SK-N-SH (cell line): Measurements from ENCODE around the gene RNF167. TPM values are rescaled to one million over a fixed set of nuclear protein-coding genes. Genes with fewer than 3 reads are reported as not detected.

Source experiments
- CTCF ChIA-PET: fragments of 300-600, 350-600 bp; formaldehyde crosslinking; extraction: SDS; loops from one replicate; lab custom pipeline; 2021; lab: Yijun Ruan, JAX
- POLR2A ChIA-PET: fragments of 350-600 bp; sonication (Branson Sonifier 250); formaldehyde crosslinking; extraction: SDS; loops from one replicate; lab custom pipeline; 2020; ENCODE audit warnings: antibody characterized with exemption, inconsistent platforms; lab: Yijun Ruan, JAX
- DNase-seq: peaks from one replicate; pipeline ENCODE4 v3.0.0; 2012
- H2AFZ ChIP-seq: fragments of 200-600 bp; sonication (generic); 2 replicates; pipeline ENCODE4 v1.8.1; 2016; ENCODE audit warnings: antibody characterized with exemption, mild to moderate bottlenecking, low read depth
- H3F3A ChIP-seq: fragments of 200-600 bp; sonication (generic); replicated peaks from 2 replicates; pipeline ENCODE3; 2016; ENCODE audit warnings: antibody characterized with exemption, mild to moderate bottlenecking; ENCODE audit not compliant: insufficient read depth
- H3K27ac ChIP-seq, 2 experiments: fragments of 200-500 bp in 1 of 2; fragments of 200-600 bp in 1 of 2; sonication (Bioruptor generic) in 1 of 2; sonication (generic), shearing (Covaris generic) in 1 of 2; 2 replicates each; pipeline versions ENCODE4 v1.5.1 to v1.6.1; 2014 to 2016; ENCODE audit warnings: low read depth in 2 of 2, inconsistent platforms in 1 of 2, low read length in 1 of 2, mild to moderate bottlenecking in 1 of 2, mixed read lengths in 1 of 2
- H3K27me3 ChIP-seq: fragments of 200-600 bp; sonication (generic), shearing (Covaris generic); 2 replicates; pipeline ENCODE4 v1.6.1; 2016; ENCODE audit warnings: mixed run types; ENCODE audit not compliant: insufficient read depth
- H3K36me3 ChIP-seq, 2 experiments: fragments of 200-500 bp in 1 of 2; fragments of 200-600 bp in 1 of 2; sonication (Bioruptor generic) in 1 of 2; sonication (generic) in 1 of 2; replicated peaks in 1 of 2; 2 replicates each; pipeline versions ENCODE3 to v1.5.1; 2014 to 2016; ENCODE audit warnings: low read length in 1 of 2, mild to moderate bottlenecking in 1 of 2; ENCODE audit not compliant: insufficient read depth in 2 of 2, control insufficient read depth in 1 of 2
- H3K4me1 ChIP-seq, 2 experiments: fragments of 200-500 bp in 1 of 2; fragments of 200-600 bp in 1 of 2; sonication (Bioruptor generic) in 1 of 2; sonication (generic), shearing (Covaris generic) in 1 of 2; 2 replicates each; pipeline versions ENCODE4 v1.5.1 to v1.6.1; 2014 to 2016; ENCODE audit warnings: low read depth in 1 of 2, low read length in 1 of 2, mixed run types in 1 of 2; ENCODE audit not compliant: insufficient read depth in 2 of 2, control insufficient read depth in 1 of 2
- H3K4me2 ChIP-seq: fragments of 200-600 bp; sonication (generic), shearing (Covaris generic); 2 replicates; pipeline ENCODE4 v1.6.1; 2017; ENCODE audit warnings: mixed run types
- H3K4me3 ChIP-seq, 2 experiments: fragments of 200-500 bp in 1 of 2; fragments of 200-600 bp in 1 of 2; sonication (Bioruptor generic) in 1 of 2; sonication (generic), shearing (Covaris generic) in 1 of 2; 2 replicates each; pipeline versions ENCODE4 v1.5.1 to v1.8.1; 2014 to 2016; ENCODE audit warnings: low read depth in 2 of 2, inconsistent platforms in 1 of 2, low read length in 1 of 2, mild to moderate bottlenecking in 1 of 2, mixed read lengths in 1 of 2, moderate library complexity in 1 of 2
- H3K79me2 ChIP-seq: fragments of 200-600 bp; sonication (generic); 2 replicates; pipeline ENCODE4 v1.8.1; 2017; ENCODE audit warnings: mild to moderate bottlenecking; ENCODE audit not compliant: insufficient read depth
- H3K9ac ChIP-seq: fragments of 200-600 bp; sonication (generic); 2 replicates; pipeline ENCODE4 v1.6.1; 2017; ENCODE audit warnings: mixed run types
- H3K9me2 ChIP-seq: fragments of 200-600 bp; sonication (generic); 2 replicates; pipeline ENCODE4 v1.6.1; 2017; ENCODE audit warnings: mixed run types
- H3K9me3 ChIP-seq: fragments of 200-600 bp; sonication (generic); 2 replicates; pipeline ENCODE4 v1.6.1; 2017; ENCODE audit warnings: mixed run types, mild to moderate bottlenecking, moderate library complexity
- H4K20me1 ChIP-seq: fragments of 200-600 bp; sonication (generic); 2 replicates; pipeline ENCODE4 v1.6.1; 2017; ENCODE audit warnings: mild to moderate bottlenecking, mixed run types; ENCODE audit not compliant: insufficient read depth
- CHD2 ChIP-seq: fragments of 150-350 bp; IDR thresholded peaks from 2 replicates; pipeline ENCODE4 v1.6.1; 2018; ENCODE audit warnings: low read length; ENCODE audit not compliant: partially characterized antibody
- CTCF ChIP-seq: fragments of 200-600 bp; sonication (generic); IDR thresholded peaks from 2 replicates; pipeline ENCODE4 v1.6.1; 2017; ENCODE audit warnings: antibody characterized with exemption, mild to moderate bottlenecking, moderate library complexity
- EP300 ChIP-seq, 2 experiments: IDR thresholded peaks; 2 replicates each; pipeline versions ENCODE4 v1.4.0 to v1.6.1; 2012; ENCODE audit warnings: borderline replicate concordance in 1 of 2, low read depth in 1 of 2, low read length in 1 of 2
- EZH2phosphoT487 ChIP-seq: fragments of 200-600 bp; sonication (generic); IDR thresholded peaks from 2 replicates; pipeline ENCODE4 v1.6.1; 2017; ENCODE audit warnings: low read depth, mixed run types, mild to moderate bottlenecking, antibody characterized with exemption, moderate library complexity, borderline replicate concordance
- FOXM1 ChIP-seq: IDR thresholded peaks from 2 replicates; pipeline ENCODE4 v1.4.0; 2012; ENCODE audit warnings: low read depth, mild to moderate bottlenecking
- GABPA ChIP-seq: IDR thresholded peaks from 2 replicates; pipeline ENCODE4 v1.4.0; 2012; ENCODE audit warnings: low read depth, mild to moderate bottlenecking
- GATA2 ChIP-seq: sonication (generic); formaldehyde crosslinking; IDR thresholded peaks from 2 replicates; pipeline ENCODE4 v1.5.0; 2020; ENCODE audit warnings: mild to moderate bottlenecking, missing genetic modification reagents
- JUND ChIP-seq: IDR thresholded peaks from 2 replicates; pipeline ENCODE4 v1.4.0; 2012
- MEF2A ChIP-seq: IDR thresholded peaks from 2 replicates; pipeline ENCODE4 v1.4.0; 2012; ENCODE audit warnings: low read depth, borderline replicate concordance
- NFIC ChIP-seq: IDR thresholded peaks from 2 replicates; pipeline ENCODE4 v1.4.0; 2012; ENCODE audit warnings: borderline replicate concordance
- PBX3 ChIP-seq: IDR thresholded peaks from 2 replicates; pipeline ENCODE4; 2012
- POLR2AphosphoS5 ChIP-seq: IDR thresholded peaks from 2 replicates; pipeline ENCODE4 v1.6.1; 2012; ENCODE audit warnings: low read depth, low read length
- RAD21 ChIP-seq: IDR thresholded peaks from 2 replicates; pipeline ENCODE4 v1.6.1; 2012; ENCODE audit warnings: mild to moderate bottlenecking, low read length
- REST ChIP-seq: IDR thresholded peaks from 2 replicates; pipeline ENCODE4 v1.6.1; 2012; ENCODE audit warnings: mild to moderate bottlenecking, low read depth, low read length, moderate library complexity
- SMC3 ChIP-seq: IDR thresholded peaks from 2 replicates; pipeline ENCODE4 v1.6.1; 2012; ENCODE audit warnings: low read depth, low read length, improper control_type of control experiment
- TAF1 ChIP-seq: IDR thresholded peaks from 2 replicates; pipeline ENCODE4 v1.6.1; 2012; ENCODE audit warnings: low read depth, mild to moderate bottlenecking, low read length, moderate library complexity, borderline replicate concordance
- TCF12 ChIP-seq: IDR thresholded peaks from 2 replicates; pipeline ENCODE4 v1.4.0; 2012
- YY1 ChIP-seq: IDR thresholded peaks from 2 replicates; pipeline ENCODE4 v1.4.0; 2012; ENCODE audit warnings: low read depth, mild to moderate bottlenecking
- WGBS: methylation state at CpG from one replicate; pipeline ENCODE4 v1.1.6; 2017; ENCODE audit warnings: low lambda C conversion rate; 5-methylcytosine and 5-hydroxymethylcytosine counted together
- polyA plus RNA-seq, 3 experiments: library from polyadenylated mRNA; depleted of rRNA; stranded (reverse); fragments of >200 nt; gene quantifications; 2 replicates each; pipeline ENCODE4 v1.2.3, GENCODE V29; 2012

RNF167 gene
- polyA plus RNA-seq, 1 of the 3 experiments (the other 2 are of a cell fraction): 115 TPM

- 91% methylated on average over 5 of the region's 6 CpGs for WGBS
- Histone ChIP-seq H3F3A (peaks cover 9% of the 10 kb centered on the region), H3K9ac (no peak overlapping the region), H3K36me3 (peaks cover 13 to 26% of the 10 kb centered on the region in 2 experiments), H4K20me1 (no peaks in the 10 kb centered on the region), H3K79me2 (peaks cover 23% of the 10 kb centered on the region), H3K4me1 (peaks cover 9 to 14% of the 10 kb centered on the region in 2 experiments; a peak in 2 of 4 replicates), H3K9me3 (no peaks in the 10 kb centered on the region), H2AFZ (no peak overlapping the region), H3K4me3 (no peak overlapping the region), H3K9me2 (no peaks in the 10 kb centered on the region), H3K27me3 (no peaks in the 10 kb centered on the region), H3K27ac (no peak overlapping the region), H3K4me2 (no peak overlapping the region)
- POLR2A ChIA-PET: interaction anchor here (1.1 kb wide), 1 partner anchor 9 kb away, joined by 3 read pairs; no protein-coding TSS in a partner anchor
- TF ChIP-seq NFIC: no peak
- no peak for TF ChIP-seq POLR2AphosphoS5
- TF ChIP-seq EP300 (IDR thresholded peaks at IDR 0.05; ENCODE audit: borderline replicate concordance in 1 of 2, low read depth in 1 of 2, low read length in 1 of 2): no peak
- TF ChIP-seq CTCF: no peak
- no peak for TF ChIP-seq JUND
- TF ChIP-seq TAF1: no peak
- no peak for TF ChIP-seq RAD21
- no peak for TF ChIP-seq MEF2A
- no peak for TF ChIP-seq EZH2phosphoT487
- TF ChIP-seq GATA2 (CRISPR knock-in tag): no peak
- no peak for TF ChIP-seq TCF12
- no peak for TF ChIP-seq SMC3
- no peak for TF ChIP-seq CHD2
- no peak for TF ChIP-seq PBX3
- TF ChIP-seq YY1: no peak
- no peak for TF ChIP-seq REST
- no peak for TF ChIP-seq GABPA
- no peak for TF ChIP-seq FOXM1
- CTCF ChIA-PET: interaction anchor here (2.1 to 6.6 kb wide), 4 partner anchors 8 to 91 kb away, joined by 8 to 52 read pairs (median 25); partner anchors contain the start of gene CAMTA2
- no peak for DNase-seq
Measured at GRCh38 chr17:4971826-4972225, 31.8 kb downstream of the RNF167 start.
